HepG2 (cell line): ENCODE measurements around the gene PRKCG. TPM values are rescaled to one million over a fixed set of nuclear protein-coding genes. Genes with fewer than 3 reads are reported as not detected.

Experiments
- ADNP ChIP-seq: sonication (generic); formaldehyde crosslinking; IDR thresholded peaks from 2 replicates; pipeline ENCODE4 v1.4.0; 2020; ENCODE audit warnings: missing genetic modification reagents
- AFF4 ChIP-seq: sonication (generic); formaldehyde crosslinking; IDR thresholded peaks from 2 replicates; pipeline ENCODE4 v1.4.0; 2020; ENCODE audit warnings: missing genetic modification reagents
- ATF7-NPFF ChIP-seq: sonication (generic); formaldehyde crosslinking; IDR thresholded peaks from 2 replicates; pipeline ENCODE4 v1.8.1; 2023; ENCODE audit warnings: mild to moderate bottlenecking, low read depth, missing genetic modification reagents, moderate library complexity
- CBFB ChIP-seq: sonication (generic); formaldehyde crosslinking; IDR thresholded peaks from 2 replicates; pipeline ENCODE4 v1.4.0; 2020; ENCODE audit warnings: missing genetic modification reagents
- E2F2 ChIP-seq: sonication (generic); formaldehyde crosslinking; IDR thresholded peaks from 2 replicates; pipeline ENCODE4 v1.4.0; 2020; ENCODE audit warnings: missing genetic modification reagents, borderline replicate concordance
- HIC2 ChIP-seq: sonication (generic); formaldehyde crosslinking; IDR thresholded peaks from 2 replicates; pipeline ENCODE4 v1.9.0; 2022; ENCODE audit warnings: low read depth, missing genetic modification reagents
- NKX3-1 ChIP-seq: sonication (generic); formaldehyde crosslinking; IDR thresholded peaks from 2 replicates; pipeline ENCODE4 v1.5.0; 2020; ENCODE audit warnings: missing genetic modification reagents
- NPAS2 ChIP-seq: sonication (generic); formaldehyde crosslinking; IDR thresholded peaks from 2 replicates; pipeline ENCODE4 v1.8.0; 2022; ENCODE audit warnings: mild to moderate bottlenecking, missing genetic modification reagents, borderline replicate concordance
- PITX1 ChIP-seq: sonication (generic); formaldehyde crosslinking; IDR thresholded peaks from 2 replicates; pipeline ENCODE4 v1.5.1; 2020; ENCODE audit warnings: mild to moderate bottlenecking, missing genetic modification reagents
- SRSF9 ChIP-seq: fragments of 200-400 bp; formaldehyde crosslinking; IDR thresholded peaks from 2 replicates; pipeline ENCODE4 v1.6.1; 2018; ENCODE audit warnings: borderline replicate concordance, mild to moderate bottlenecking, low read depth, low read length; ENCODE audit not compliant: insufficient read depth, poor library complexity, severe bottlenecking
- SSRP1 ChIP-seq: IDR thresholded peaks from 2 replicates; pipeline ENCODE4 v1.6.1; 2016; ENCODE audit warnings: control low read depth
- YY1 ChIP-seq: IDR thresholded peaks from 2 replicates; pipeline ENCODE4 v1.6.1; 2011; ENCODE audit warnings: low read length, low read depth, moderate library complexity, mild to moderate bottlenecking; ENCODE audit not compliant: insufficient read depth, insufficient replicate concordance
- ZFP36L1 ChIP-seq: sonication (generic); formaldehyde crosslinking; IDR thresholded peaks from 2 replicates; pipeline ENCODE4 v1.8.0; 2022; ENCODE audit warnings: mild to moderate bottlenecking, missing genetic modification reagents, moderate library complexity
- ZNF101 ChIP-seq: sonication (generic); formaldehyde crosslinking; IDR thresholded peaks from 2 replicates; pipeline ENCODE4 v1.4.0; 2020; ENCODE audit warnings: mild to moderate bottlenecking, low read depth, missing genetic modification reagents, borderline replicate concordance
- ZNF33A ChIP-seq: sonication (generic); formaldehyde crosslinking; IDR thresholded peaks from 2 replicates; pipeline ENCODE4 v1.5.1; 2020; ENCODE audit warnings: missing genetic modification reagents, mild to moderate bottlenecking, moderate library complexity, borderline replicate concordance
- ZNF605 ChIP-seq: sonication (generic); formaldehyde crosslinking; IDR thresholded peaks from 2 replicates; pipeline ENCODE4 v1.8.0; 2022; ENCODE audit warnings: mild to moderate bottlenecking, missing genetic modification reagents
- ZNF713 ChIP-seq: sonication (generic); formaldehyde crosslinking; IDR thresholded peaks from 2 replicates; pipeline ENCODE4 v1.4.0; 2020; ENCODE audit warnings: mild to moderate bottlenecking, missing genetic modification reagents
- ZNF75D ChIP-seq: sonication (generic); formaldehyde crosslinking; IDR thresholded peaks from 2 replicates; pipeline ENCODE4 v1.8.1; 2023; ENCODE audit warnings: missing genetic modification reagents, mild to moderate bottlenecking, borderline replicate concordance
- ZSCAN29 ChIP-seq: sonication (generic); formaldehyde crosslinking; conservative IDR thresholded peaks from 2 replicates; pipeline ENCODE4 v1.4.0; 2020; ENCODE audit warnings: mild to moderate bottlenecking, missing genetic modification reagents
- polyA plus RNA-seq, 8 experiments: library from polyadenylated mRNA; depleted of rRNA in 3 of 8; stranded (reverse) in 7 of 8; unstranded in 1 of 8; fragments of >200 nt; fragmentation: Illumina TruSeq in 4 of 8; extraction: Trizol in 4 of 8; gene quantifications; 2 replicates each; pipeline versions ENCODE4 v1.2.1 to v1.2.3, GENCODE V29; 2011 to 2016; ENCODE audit warnings: low read depth in 4 of 8, missing spikeins in 1 of 8, mixed read lengths in 1 of 8; ENCODE audit not compliant: insufficient read depth in 1 of 8
- total RNA-seq, 5 experiments: library from RNA; depleted of rRNA; stranded (reverse); fragments of >200 nt; fragmentation: Illumina TruSeq; extraction: Trizol; gene quantifications; 2 replicates each; pipeline ENCODE4 v1.2.3, GENCODE V29; 2016; ENCODE audit warnings: low read depth in 1 of 5
- TF ChIP-seq, protein P1 (sequence below): sonication (generic); formaldehyde crosslinking; IDR thresholded peaks from 2 replicates; pipeline ENCODE4 v1.5.0; 2020; ENCODE audit warnings: missing genetic modification reagents
- TF ChIP-seq, protein P2 (sequence below): sonication (generic); formaldehyde crosslinking; conservative IDR thresholded peaks from 2 replicates; pipeline ENCODE4 v1.8.1; 2023; ENCODE audit warnings: missing genetic modification reagents

The PRKCG gene
- total and polyA plus RNA-seq, 2 of the 13 experiments (the other 11 are each of a cell fraction or from before 2014, with no cell fraction given), result 0.02 to 0.03 TPM

DNA sequence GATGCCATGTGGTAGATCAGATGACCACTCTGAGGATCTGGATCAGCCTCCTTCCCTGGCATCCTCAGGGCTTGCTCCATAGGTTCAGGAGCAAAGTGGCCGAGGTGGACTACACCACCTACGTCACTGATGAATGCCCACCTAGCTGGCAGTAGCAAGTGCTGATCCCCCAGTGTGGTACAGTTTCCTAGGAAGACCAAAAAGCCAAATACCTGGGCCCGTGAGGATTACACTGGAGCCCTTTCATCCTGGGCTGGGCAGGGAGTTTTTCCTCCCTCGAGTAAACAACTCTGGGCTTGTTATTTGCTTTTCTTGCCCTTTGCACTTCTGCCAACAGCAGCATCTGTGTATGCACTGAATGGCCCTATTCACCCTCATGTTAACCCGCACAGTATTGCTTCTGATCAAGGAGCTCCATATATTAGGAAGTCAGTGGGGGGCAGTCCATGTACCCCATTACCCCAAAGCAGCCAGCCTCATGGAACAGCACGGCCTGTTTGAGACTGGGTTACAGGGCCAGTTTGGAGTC, 17.6 kb upstream of the PRKCG start (continued):
- TF ChIP-seq SSRP1 (CRISPR knock-in tag), result no peak
- TF ChIP-seq ZNF75D, result no peak
- TF ChIP-seq ZFP36L1, result peak; percentile 87
- no peak for TF ChIP-seq ZNF713 (CRISPR knock-in tag)
- TF ChIP-seq E2F2, result no peak
- TF ChIP-seq HIC2, result peak; percentile 96
- TF ChIP-seq ADNP, result no peak
- TF ChIP-seq SRSF9, result no peak
- TF ChIP-seq, protein P1, sequence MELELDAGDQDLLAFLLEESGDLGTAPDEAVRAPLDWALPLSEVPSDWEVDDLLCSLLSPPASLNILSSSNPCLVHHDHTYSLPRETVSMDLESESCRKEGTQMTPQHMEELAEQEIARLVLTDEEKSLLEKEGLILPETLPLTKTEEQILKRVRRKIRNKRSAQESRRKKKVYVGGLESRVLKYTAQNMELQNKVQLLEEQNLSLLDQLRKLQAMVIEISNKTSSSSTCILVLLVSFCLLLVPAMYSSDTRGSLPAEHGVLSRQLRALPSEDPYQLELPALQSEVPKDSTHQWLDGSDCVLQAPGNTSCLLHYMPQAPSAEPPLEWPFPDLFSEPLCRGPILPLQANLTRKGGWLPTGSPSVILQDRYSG (CRISPR knock-in tag), result no peak
- TF ChIP-seq NPAS2 (CRISPR knock-in tag), result no peak
- 0 out of 2 replicates have a peak, but pooled peaks have one; percentile 55 for TF ChIP-seq ZSCAN29 (CRISPR knock-in tag)
- TF ChIP-seq PITX1, result peak; percentile 96
- TF ChIP-seq NKX3-1, result no peak; the same call in 1 of the 2 replicates
- peak; percentile 67; the same call in 1 of the 2 replicates for TF ChIP-seq CBFB
- TF ChIP-seq YY1, result no peak
- TF ChIP-seq ATF7-NPFF (CRISPR knock-in tag), result no peak
- no peak; the same call in 1 of the 2 replicates for TF ChIP-seq AFF4 (CRISPR knock-in tag)
- no peak for TF ChIP-seq ZNF101
- no peak for TF ChIP-seq ZNF33A (CRISPR knock-in tag)
- TF ChIP-seq, protein P2, sequence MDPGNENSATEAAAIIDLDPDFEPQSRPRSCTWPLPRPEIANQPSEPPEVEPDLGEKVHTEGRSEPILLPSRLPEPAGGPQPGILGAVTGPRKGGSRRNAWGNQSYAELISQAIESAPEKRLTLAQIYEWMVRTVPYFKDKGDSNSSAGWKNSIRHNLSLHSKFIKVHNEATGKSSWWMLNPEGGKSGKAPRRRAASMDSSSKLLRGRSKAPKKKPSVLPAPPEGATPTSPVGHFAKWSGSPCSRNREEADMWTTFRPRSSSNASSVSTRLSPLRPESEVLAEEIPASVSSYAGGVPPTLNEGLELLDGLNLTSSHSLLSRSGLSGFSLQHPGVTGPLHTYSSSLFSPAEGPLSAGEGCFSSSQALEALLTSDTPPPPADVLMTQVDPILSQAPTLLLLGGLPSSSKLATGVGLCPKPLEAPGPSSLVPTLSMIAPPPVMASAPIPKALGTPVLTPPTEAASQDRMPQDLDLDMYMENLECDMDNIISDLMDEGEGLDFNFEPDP, result no peak
- 0 out of 2 replicates have a peak, but pooled peaks have one; percentile 33 for TF ChIP-seq ZNF605
